SK-N-SH (cell line): ENCODE results near the gene EPB41L3. TPM values are rescaled to one million over a fixed set of nuclear protein-coding genes. Genes with fewer than 3 reads are reported as not detected.

Experiments
- CTCF ChIA-PET: fragments of 300-600, 350-600 bp; formaldehyde crosslinking; extraction: SDS; loops from one replicate; lab custom pipeline; 2021; lab: Yijun Ruan, JAX
- POLR2A ChIA-PET: fragments of 350-600 bp; sonication (Branson Sonifier 250); formaldehyde crosslinking; extraction: SDS; loops from one replicate; lab custom pipeline; 2020; ENCODE audit warnings: antibody characterized with exemption, inconsistent platforms; lab: Yijun Ruan, JAX
- DNase-seq: peaks from one replicate; pipeline ENCODE4 v3.0.0; 2012
- H2AFZ ChIP-seq: fragments of 200-600 bp; sonication (generic); 2 replicates; pipeline ENCODE4 v1.8.1; 2016; ENCODE audit warnings: antibody characterized with exemption, mild to moderate bottlenecking, low read depth
- H3F3A ChIP-seq: fragments of 200-600 bp; sonication (generic); replicated peaks from 2 replicates; pipeline ENCODE3; 2016; ENCODE audit warnings: antibody characterized with exemption, mild to moderate bottlenecking; ENCODE audit not compliant: insufficient read depth
- H3K27ac ChIP-seq, 2 experiments: fragments of 200-500 bp in 1 of 2; fragments of 200-600 bp in 1 of 2; sonication (Bioruptor generic) in 1 of 2; sonication (generic), shearing (Covaris generic) in 1 of 2; 2 replicates each; pipeline versions ENCODE4 v1.5.1 to v1.6.1; 2014 to 2016; ENCODE audit warnings: low read depth in 2 of 2, inconsistent platforms in 1 of 2, low read length in 1 of 2, mild to moderate bottlenecking in 1 of 2, mixed read lengths in 1 of 2
- H3K27me3 ChIP-seq: fragments of 200-600 bp; sonication (generic), shearing (Covaris generic); 2 replicates; pipeline ENCODE4 v1.6.1; 2016; ENCODE audit warnings: mixed run types; ENCODE audit not compliant: insufficient read depth
- H3K36me3 ChIP-seq, 2 experiments: fragments of 200-500 bp in 1 of 2; fragments of 200-600 bp in 1 of 2; sonication (Bioruptor generic) in 1 of 2; sonication (generic) in 1 of 2; replicated peaks in 1 of 2; 2 replicates each; pipeline versions ENCODE3 to v1.5.1; 2014 to 2016; ENCODE audit warnings: low read length in 1 of 2, mild to moderate bottlenecking in 1 of 2; ENCODE audit not compliant: insufficient read depth in 2 of 2, control insufficient read depth in 1 of 2
- H3K4me1 ChIP-seq, 2 experiments: fragments of 200-500 bp in 1 of 2; fragments of 200-600 bp in 1 of 2; sonication (Bioruptor generic) in 1 of 2; sonication (generic), shearing (Covaris generic) in 1 of 2; 2 replicates each; pipeline versions ENCODE4 v1.5.1 to v1.6.1; 2014 to 2016; ENCODE audit warnings: low read depth in 1 of 2, low read length in 1 of 2, mixed run types in 1 of 2; ENCODE audit not compliant: insufficient read depth in 2 of 2, control insufficient read depth in 1 of 2
- H3K4me2 ChIP-seq: fragments of 200-600 bp; sonication (generic), shearing (Covaris generic); 2 replicates; pipeline ENCODE4 v1.6.1; 2017; ENCODE audit warnings: mixed run types
- H3K4me3 ChIP-seq, 2 experiments: fragments of 200-500 bp in 1 of 2; fragments of 200-600 bp in 1 of 2; sonication (Bioruptor generic) in 1 of 2; sonication (generic), shearing (Covaris generic) in 1 of 2; 2 replicates each; pipeline versions ENCODE4 v1.5.1 to v1.8.1; 2014 to 2016; ENCODE audit warnings: low read depth in 2 of 2, inconsistent platforms in 1 of 2, low read length in 1 of 2, mild to moderate bottlenecking in 1 of 2, mixed read lengths in 1 of 2, moderate library complexity in 1 of 2
- H3K79me2 ChIP-seq: fragments of 200-600 bp; sonication (generic); 2 replicates; pipeline ENCODE4 v1.8.1; 2017; ENCODE audit warnings: mild to moderate bottlenecking; ENCODE audit not compliant: insufficient read depth
- H3K9ac ChIP-seq: fragments of 200-600 bp; sonication (generic); 2 replicates; pipeline ENCODE4 v1.6.1; 2017; ENCODE audit warnings: mixed run types
- H3K9me2 ChIP-seq: fragments of 200-600 bp; sonication (generic); 2 replicates; pipeline ENCODE4 v1.6.1; 2017; ENCODE audit warnings: mixed run types
- H3K9me3 ChIP-seq: fragments of 200-600 bp; sonication (generic); 2 replicates; pipeline ENCODE4 v1.6.1; 2017; ENCODE audit warnings: mixed run types, mild to moderate bottlenecking, moderate library complexity
- H4K20me1 ChIP-seq: fragments of 200-600 bp; sonication (generic); 2 replicates; pipeline ENCODE4 v1.6.1; 2017; ENCODE audit warnings: mild to moderate bottlenecking, mixed run types; ENCODE audit not compliant: insufficient read depth
- EP300 ChIP-seq, 2 experiments: IDR thresholded peaks; 2 replicates each; pipeline versions ENCODE4 v1.4.0 to v1.6.1; 2012; ENCODE audit warnings: borderline replicate concordance in 1 of 2, low read depth in 1 of 2, low read length in 1 of 2
- EZH2phosphoT487 ChIP-seq: fragments of 200-600 bp; sonication (generic); IDR thresholded peaks from 2 replicates; pipeline ENCODE4 v1.6.1; 2017; ENCODE audit warnings: low read depth, mixed run types, mild to moderate bottlenecking, antibody characterized with exemption, moderate library complexity, borderline replicate concordance
- FOSL2 ChIP-seq: IDR thresholded peaks from 2 replicates; pipeline ENCODE4 v1.4.0; 2012; ENCODE audit warnings: low read depth, mild to moderate bottlenecking, moderate library complexity, borderline replicate concordance
- FOXM1 ChIP-seq: IDR thresholded peaks from 2 replicates; pipeline ENCODE4 v1.4.0; 2012; ENCODE audit warnings: low read depth, mild to moderate bottlenecking
- GABPA ChIP-seq: IDR thresholded peaks from 2 replicates; pipeline ENCODE4 v1.4.0; 2012; ENCODE audit warnings: low read depth, mild to moderate bottlenecking
- JUND ChIP-seq: IDR thresholded peaks from 2 replicates; pipeline ENCODE4 v1.4.0; 2012
- MEF2A ChIP-seq: IDR thresholded peaks from 2 replicates; pipeline ENCODE4 v1.4.0; 2012; ENCODE audit warnings: low read depth, borderline replicate concordance
- NFIC ChIP-seq: IDR thresholded peaks from 2 replicates; pipeline ENCODE4 v1.4.0; 2012; ENCODE audit warnings: borderline replicate concordance
- RFX5 ChIP-seq: IDR thresholded peaks from 2 replicates; pipeline ENCODE4 v1.6.1; 2012; ENCODE audit warnings: mild to moderate bottlenecking, improper control_type of control experiment, low read length
- RXRA ChIP-seq: IDR thresholded peaks from 2 replicates; pipeline ENCODE4 v1.4.0; 2012; ENCODE audit warnings: low read depth, mild to moderate bottlenecking, borderline replicate concordance
- SIN3A ChIP-seq: IDR thresholded peaks from 2 replicates; pipeline ENCODE4 v1.6.1; 2012; ENCODE audit warnings: low read depth, mild to moderate bottlenecking, low read length, moderate library complexity, borderline replicate concordance
- SMC3 ChIP-seq: IDR thresholded peaks from 2 replicates; pipeline ENCODE4 v1.6.1; 2012; ENCODE audit warnings: low read depth, low read length, improper control_type of control experiment
- TCF12 ChIP-seq: IDR thresholded peaks from 2 replicates; pipeline ENCODE4 v1.4.0; 2012
- WGBS: methylation state at CpG from one replicate; pipeline ENCODE4 v1.1.6; 2017; ENCODE audit warnings: low lambda C conversion rate; 5-methylcytosine and 5-hydroxymethylcytosine counted together
- polyA plus RNA-seq, 3 experiments: library from polyadenylated mRNA; depleted of rRNA; stranded (reverse); fragments of >200 nt; gene quantifications; 2 replicates each; pipeline ENCODE4 v1.2.3, GENCODE V29; 2012
- TF ChIP-seq, protein P1 (sequence below): IDR thresholded peaks from 2 replicates; pipeline ENCODE4 v1.4.0; 2012; ENCODE audit warnings: low read depth, borderline replicate concordance
- TF ChIP-seq, protein P2 (sequence below): fragments of 150-350 bp; IDR thresholded peaks from 2 replicates; pipeline ENCODE4 v1.6.1; 2016; ENCODE audit warnings: mild to moderate bottlenecking, low read depth, low read length
- TF ChIP-seq, protein P3 (sequence below): fragments of 200-600 bp; sonication (generic); IDR thresholded peaks from 2 replicates; pipeline ENCODE4 v1.6.1; 2017; ENCODE audit warnings: antibody characterized with exemption, mild to moderate bottlenecking, moderate library complexity
- TF ChIP-seq, protein P4 (sequence below): fragments of 150-350 bp; IDR thresholded peaks from 2 replicates; pipeline ENCODE4 v1.6.1; 2017; ENCODE audit warnings: antibody characterized with exemption, low read length, low read depth, borderline replicate concordance
- TF ChIP-seq, protein P5 (sequence below): IDR thresholded peaks from 2 replicates; pipeline ENCODE4 v1.4.0; 2012; ENCODE audit warnings: low read depth

The EPB41L3 gene
- polyA plus RNA-seq, 1 of the 3 experiments (the other 2 are of a cell fraction) = 0.15 TPM

DNA sequence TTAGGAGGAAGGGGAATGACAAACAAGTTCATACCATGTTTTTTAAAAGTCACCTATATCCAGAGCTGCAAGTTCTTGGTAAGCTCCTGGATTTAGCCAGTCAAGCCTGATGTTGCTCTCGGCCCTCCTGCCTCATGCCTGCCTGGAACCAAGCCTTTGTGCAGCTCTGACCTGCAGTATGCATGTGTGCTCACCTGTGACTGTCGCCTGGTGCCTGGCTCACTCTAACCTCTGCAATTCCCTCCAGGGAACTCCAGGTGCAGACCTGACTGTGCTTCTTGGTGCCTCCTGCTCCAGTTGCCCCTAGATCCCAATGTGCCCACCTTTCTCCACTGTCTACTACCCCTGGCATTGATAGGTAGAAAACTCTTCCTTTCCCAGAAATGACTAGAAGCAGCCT, 163.2 kb downstream of the EPB41L3 start:
- no peak for DNase-seq
- no peak overlapping the region for H3K4me2 ChIP-seq
- H3K4me3 ChIP-seq = no peak overlapping the region
- H3K79me2 ChIP-seq = no peaks in the 10 kb centered on the region
- POLR2A ChIA-PET = no interaction called here
- H3K9ac ChIP-seq = no peak overlapping the region
- H4K20me1 ChIP-seq = no peaks in the 10 kb centered on the region
- no peaks in the 10 kb centered on the region for H3F3A ChIP-seq
- no peaks in the 10 kb centered on the region for H3K9me2 ChIP-seq
- WGBS = 0% methylated on average over 1 of the region's 2 CpGs
- H3K27me3 ChIP-seq = no peaks in the 10 kb centered on the region
- H3K4me1 ChIP-seq = no peaks in the 10 kb centered on the region
- H3K36me3 ChIP-seq = no peaks in the 10 kb centered on the region
- no peak overlapping the region for H3K27ac ChIP-seq
- CTCF ChIA-PET = no interaction called here
- no peaks in the 10 kb centered on the region for H3K9me3 ChIP-seq
- H2AFZ ChIP-seq = no peak overlapping the region
- TF ChIP-seq TCF12 (no peak), RFX5 (no peak), NFIC (no peak), SMC3 (no peak), JUND (no peak), EP300 (IDR thresholded peaks at IDR 0.05; ENCODE audit: borderline replicate concordance in 1 of 2, low read depth in 1 of 2, low read length in 1 of 2) (no peak)
- TF ChIP-seq, protein P1, sequence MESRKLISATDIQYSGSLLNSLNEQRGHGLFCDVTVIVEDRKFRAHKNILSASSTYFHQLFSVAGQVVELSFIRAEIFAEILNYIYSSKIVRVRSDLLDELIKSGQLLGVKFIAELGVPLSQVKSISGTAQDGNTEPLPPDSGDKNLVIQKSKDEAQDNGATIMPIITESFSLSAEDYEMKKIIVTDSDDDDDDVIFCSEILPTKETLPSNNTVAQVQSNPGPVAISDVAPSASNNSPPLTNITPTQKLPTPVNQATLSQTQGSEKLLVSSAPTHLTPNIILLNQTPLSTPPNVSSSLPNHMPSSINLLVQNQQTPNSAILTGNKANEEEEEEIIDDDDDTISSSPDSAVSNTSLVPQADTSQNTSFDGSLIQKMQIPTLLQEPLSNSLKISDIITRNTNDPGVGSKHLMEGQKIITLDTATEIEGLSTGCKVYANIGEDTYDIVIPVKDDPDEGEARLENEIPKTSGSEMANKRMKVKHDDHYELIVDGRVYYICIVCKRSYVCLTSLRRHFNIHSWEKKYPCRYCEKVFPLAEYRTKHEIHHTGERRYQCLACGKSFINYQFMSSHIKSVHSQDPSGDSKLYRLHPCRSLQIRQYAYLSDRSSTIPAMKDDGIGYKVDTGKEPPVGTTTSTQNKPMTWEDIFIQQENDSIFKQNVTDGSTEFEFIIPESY = no peak
- TF ChIP-seq, protein P2, sequence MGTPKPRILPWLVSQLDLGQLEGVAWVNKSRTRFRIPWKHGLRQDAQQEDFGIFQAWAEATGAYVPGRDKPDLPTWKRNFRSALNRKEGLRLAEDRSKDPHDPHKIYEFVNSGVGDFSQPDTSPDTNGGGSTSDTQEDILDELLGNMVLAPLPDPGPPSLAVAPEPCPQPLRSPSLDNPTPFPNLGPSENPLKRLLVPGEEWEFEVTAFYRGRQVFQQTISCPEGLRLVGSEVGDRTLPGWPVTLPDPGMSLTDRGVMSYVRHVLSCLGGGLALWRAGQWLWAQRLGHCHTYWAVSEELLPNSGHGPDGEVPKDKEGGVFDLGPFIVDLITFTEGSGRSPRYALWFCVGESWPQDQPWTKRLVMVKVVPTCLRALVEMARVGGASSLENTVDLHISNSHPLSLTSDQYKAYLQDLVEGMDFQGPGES = no peak
- TF ChIP-seq, protein P3, sequence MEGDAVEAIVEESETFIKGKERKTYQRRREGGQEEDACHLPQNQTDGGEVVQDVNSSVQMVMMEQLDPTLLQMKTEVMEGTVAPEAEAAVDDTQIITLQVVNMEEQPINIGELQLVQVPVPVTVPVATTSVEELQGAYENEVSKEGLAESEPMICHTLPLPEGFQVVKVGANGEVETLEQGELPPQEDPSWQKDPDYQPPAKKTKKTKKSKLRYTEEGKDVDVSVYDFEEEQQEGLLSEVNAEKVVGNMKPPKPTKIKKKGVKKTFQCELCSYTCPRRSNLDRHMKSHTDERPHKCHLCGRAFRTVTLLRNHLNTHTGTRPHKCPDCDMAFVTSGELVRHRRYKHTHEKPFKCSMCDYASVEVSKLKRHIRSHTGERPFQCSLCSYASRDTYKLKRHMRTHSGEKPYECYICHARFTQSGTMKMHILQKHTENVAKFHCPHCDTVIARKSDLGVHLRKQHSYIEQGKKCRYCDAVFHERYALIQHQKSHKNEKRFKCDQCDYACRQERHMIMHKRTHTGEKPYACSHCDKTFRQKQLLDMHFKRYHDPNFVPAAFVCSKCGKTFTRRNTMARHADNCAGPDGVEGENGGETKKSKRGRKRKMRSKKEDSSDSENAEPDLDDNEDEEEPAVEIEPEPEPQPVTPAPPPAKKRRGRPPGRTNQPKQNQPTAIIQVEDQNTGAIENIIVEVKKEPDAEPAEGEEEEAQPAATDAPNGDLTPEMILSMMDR = no peak

DNA sequence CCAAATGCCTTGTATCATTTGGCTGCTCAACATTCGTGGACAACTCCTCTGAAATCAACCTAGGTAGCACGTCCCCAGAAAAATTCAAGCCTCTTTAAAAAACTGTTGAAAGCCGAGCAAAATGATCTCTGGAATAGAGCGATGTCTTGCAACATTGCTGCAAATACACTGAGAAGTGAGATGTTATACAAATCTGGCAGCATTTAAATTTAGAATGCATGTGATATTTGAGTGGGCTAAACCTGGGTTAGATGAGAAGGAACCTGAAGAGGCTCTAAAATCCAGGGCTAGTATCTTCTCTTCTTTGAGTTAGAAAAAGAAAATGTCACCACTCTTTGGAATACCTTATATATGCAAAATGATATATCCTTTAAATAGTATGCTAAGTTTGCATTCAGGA, 166.8 kb downstream of the EPB41L3 start:
- Histone ChIP-seq H3K79me2 (no peaks in the 10 kb centered on the region), H3K36me3 (no peaks in the 10 kb centered on the region), H3K27me3 (no peaks in the 10 kb centered on the region), H4K20me1 (no peaks in the 10 kb centered on the region), H3K9ac (no peak overlapping the region), H3K4me1 (no peaks in the 10 kb centered on the region), H3K9me2 (no peaks in the 10 kb centered on the region), H2AFZ (no peak overlapping the region), H3F3A (no peaks in the 10 kb centered on the region), H3K4me3 (no peak overlapping the region), H3K4me2 (no peak overlapping the region), H3K27ac (no peak overlapping the region), H3K9me3 (no peaks in the 10 kb centered on the region)
- 26% methylated on average over 4 of the region's 4 CpGs for WGBS
- no peak for DNase-seq
- POLR2A ChIA-PET = no interaction called here
- CTCF ChIA-PET = no interaction called here
- no peak for TF ChIP-seq RXRA
- TF ChIP-seq, protein P4, sequence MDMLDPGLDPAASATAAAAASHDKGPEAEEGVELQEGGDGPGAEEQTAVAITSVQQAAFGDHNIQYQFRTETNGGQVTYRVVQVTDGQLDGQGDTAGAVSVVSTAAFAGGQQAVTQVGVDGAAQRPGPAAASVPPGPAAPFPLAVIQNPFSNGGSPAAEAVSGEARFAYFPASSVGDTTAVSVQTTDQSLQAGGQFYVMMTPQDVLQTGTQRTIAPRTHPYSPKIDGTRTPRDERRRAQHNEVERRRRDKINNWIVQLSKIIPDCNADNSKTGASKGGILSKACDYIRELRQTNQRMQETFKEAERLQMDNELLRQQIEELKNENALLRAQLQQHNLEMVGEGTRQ = no peak
- no peak for TF ChIP-seq EZH2phosphoT487
- TF ChIP-seq MEF2A = no peak
- TF ChIP-seq TCF12 = no peak
- no peak for TF ChIP-seq FOXM1
- TF ChIP-seq, protein P2 = no peak
- no peak for TF ChIP-seq SIN3A
- TF ChIP-seq NFIC = no peak
- no peak for TF ChIP-seq JUND
- no peak for TF ChIP-seq GABPA
- TF ChIP-seq FOSL2 = no peak
- TF ChIP-seq, protein P5, sequence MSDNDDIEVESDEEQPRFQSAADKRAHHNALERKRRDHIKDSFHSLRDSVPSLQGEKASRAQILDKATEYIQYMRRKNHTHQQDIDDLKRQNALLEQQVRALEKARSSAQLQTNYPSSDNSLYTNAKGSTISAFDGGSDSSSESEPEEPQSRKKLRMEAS = no peak
- no peak for TF ChIP-seq EP300 (IDR thresholded peaks at IDR 0.05; ENCODE audit: borderline replicate concordance in 1 of 2, low read depth in 1 of 2, low read length in 1 of 2)
